DMS114 treated with DMSO at 0.1 percent for 48 hours (cell line): ENCODE data around the gene SPACA6.
"Not testable (repeated sequence)": the region's sequence is repeated elsewhere in the genome, so short reads cannot be mapped to it uniquely, and the experiment has no call there.

Source experiments
- DNase-seq: peaks from one replicate; lab custom pipeline; 2025; ENCODE audit not compliant: unreplicated experiment; lab: John Stamatoyannopoulos, UW

Gene SPACA6

GRCh38 chr19:51693260-51693659, at the start of gene SPACA6:
SPACA6 (plus strand) TSS chr19:51693330; CDS start chr19:51693527, 197 bp downstream.
- no peak for DNase-seq

GRCh38 chr19:51644636-51645271, 48.4 kb upstream of the SPACA6 start:
- no peak for DNase-seq

GRCh38 chr19:51646730-51647129, 46.4 kb upstream of the SPACA6 start, which contains the start of gene SIGLEC14:
SIGLEC14 (minus strand) TSS chr19:51646825; CDS start chr19:51646759, 66 bp downstream.
- DNase-seq = not testable (repeated sequence)

- DNase-seq = no peak
Measured at GRCh38 chr19:51647318-51647717, 45.8 kb upstream of the SPACA6 start.

- DNase-seq = no peak
Measured at GRCh38 chr19:51651216-51651846, 41.8 kb upstream of the SPACA6 start.

- DNase-seq = no peak
Measured at GRCh38 chr19:51652266-51652665, 40.9 kb upstream of the SPACA6 start.

- no peak for DNase-seq
Measured at GRCh38 chr19:51653162-51653561, 40.0 kb upstream of the SPACA6 start.

- no peak for DNase-seq
Measured at GRCh38 chr19:51654783-51655182, 38.3 kb upstream of the SPACA6 start.

- DNase-seq = peak; percentile 54
Measured at GRCh38 chr19:51660975-51661600, 32.0 kb upstream of the SPACA6 start.

- DNase-seq = no peak
Measured at GRCh38 chr19:51663650-51664049, 29.5 kb upstream of the SPACA6 start.

- DNase-seq = no peak
Measured at GRCh38 chr19:51664131-51664530, 29.0 kb upstream of the SPACA6 start.

GRCh38 chr19:51664997-51665396, 28.1 kb upstream of the SPACA6 start:
- DNase-seq = no peak

- no peak for DNase-seq
Measured at GRCh38 chr19:51668216-51668615, 24.9 kb upstream of the SPACA6 start.

- DNase-seq = not testable (repeated sequence)
Measured at GRCh38 chr19:51675911-51676565, 17.1 kb upstream of the SPACA6 start.

- DNase-seq = no peak
Measured at GRCh38 chr19:51676566-51677083, 16.5 kb upstream of the SPACA6 start.

- no peak for DNase-seq
Measured at GRCh38 chr19:51680474-51680873, 12.7 kb upstream of the SPACA6 start.

GRCh38 chr19:51681286-51681941, 11.7 kb upstream of the SPACA6 start:
- DNase-seq = no peak

GRCh38 chr19:51686171-51686570, 7.0 kb upstream of the SPACA6 start:
- DNase-seq = no peak

GRCh38 chr19:51687791-51688670, 5.1 kb upstream of the SPACA6 start:
- DNase-seq = no peak
